ENCODE data around the gene TTN. TPM values are rescaled to one million over a fixed set of nuclear protein-coding genes. Genes with fewer than 3 reads are reported as not detected.
"Not testable (repeated sequence)": the region's sequence is repeated elsewhere in the genome, so short reads cannot be mapped to it uniquely, and the experiment has no call there.

Gene TTN
- total RNA-seq, 1 experiment from 2014 or later: under 0.01 TPM

DNA sequence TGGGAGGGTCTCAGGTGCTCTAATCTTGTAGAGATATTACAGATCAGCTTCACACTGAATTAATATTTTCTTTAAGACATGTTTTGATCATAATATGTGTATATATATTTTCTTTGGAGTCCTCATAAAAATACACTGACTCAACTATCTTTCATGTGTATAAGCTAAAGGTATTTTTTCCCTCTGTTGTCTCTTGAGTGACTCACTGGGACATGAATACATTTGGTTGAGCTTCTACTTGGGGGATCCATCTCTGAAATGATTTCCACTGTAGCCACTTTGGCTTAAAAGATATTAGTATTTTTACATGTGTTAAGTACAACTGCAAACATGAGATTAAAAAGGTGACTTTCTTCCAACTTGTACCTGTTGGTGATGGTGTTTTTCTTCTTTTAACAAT is 140.8 kb downstream of the TTN start:
- Histone ChIP-seq H3K79me2 (ENCODE audit: low read length) (no peaks in the 10 kb centered on the region), H3K36me3 (ENCODE audit: insufficient read depth, low read length) (no peaks in the 10 kb centered on the region), H3K9ac (ENCODE audit: low read length) (no peak overlapping the region), H3K27ac (ENCODE audit: low read length) (no peak overlapping the region), H2AFZ (ENCODE audit: low read length) (no peak overlapping the region), H3K27me3 (ENCODE audit: low read length) (no peaks in the 10 kb centered on the region), H3K4me1 (ENCODE audit: low read length) (no peaks in the 10 kb centered on the region), H3K9me2 (replicated peaks; ENCODE audit: insufficient read depth, low read length) (no peaks in the 10 kb centered on the region), H3K4me3 (ENCODE audit: low read length) (no peak overlapping the region), H3K4me2 (ENCODE audit: low read depth, low read length, poor library complexity, severe bottlenecking) (no peak overlapping the region), H4K20me1 (ENCODE audit: insufficient read depth, low read depth, low read length) (no peaks in the 10 kb centered on the region), H3K9me3 (ENCODE audit: low read length) (no peaks in the 10 kb centered on the region)
- peak; percentile 6 for DNase-seq

DNA sequence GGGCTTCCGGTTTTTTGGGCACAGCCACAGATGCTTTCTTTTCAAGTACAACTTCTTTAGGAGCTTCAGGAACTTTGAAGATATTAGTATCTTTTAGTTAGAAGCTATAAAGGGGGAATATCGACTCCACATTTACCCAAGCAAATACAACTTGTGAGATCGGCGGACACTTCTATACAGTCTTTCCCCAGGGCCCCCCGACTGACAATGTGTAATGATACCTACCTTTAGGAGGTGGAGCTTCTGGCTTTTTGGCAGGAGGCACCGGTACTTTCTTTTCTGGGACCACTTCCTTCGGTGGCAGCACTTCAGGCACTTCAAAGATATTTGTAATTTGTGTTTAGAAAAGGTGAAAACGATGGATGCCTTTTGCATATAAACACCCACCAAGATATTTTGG is 148.7 kb downstream of the TTN start:
- H3K27me3 ChIP-seq (ENCODE audit: low read length); H3K4me3 ChIP-seq (ENCODE audit: low read length); H3K4me1 ChIP-seq (ENCODE audit: low read length); DNase-seq; H3K4me2 ChIP-seq (ENCODE audit: low read depth, low read length, poor library complexity, severe bottlenecking); H3K9ac ChIP-seq (ENCODE audit: low read length); H3K79me2 ChIP-seq (ENCODE audit: low read length); H3K27ac ChIP-seq (ENCODE audit: low read length); H4K20me1 ChIP-seq (ENCODE audit: insufficient read depth, low read depth, low read length); H3K36me3 ChIP-seq (ENCODE audit: insufficient read depth, low read length); H2AFZ ChIP-seq (ENCODE audit: low read length); H3K9me2 ChIP-seq (replicated peaks; ENCODE audit: insufficient read depth, low read length); H3K9me3 ChIP-seq (ENCODE audit: low read length): not testable (repeated sequence)

DNA sequence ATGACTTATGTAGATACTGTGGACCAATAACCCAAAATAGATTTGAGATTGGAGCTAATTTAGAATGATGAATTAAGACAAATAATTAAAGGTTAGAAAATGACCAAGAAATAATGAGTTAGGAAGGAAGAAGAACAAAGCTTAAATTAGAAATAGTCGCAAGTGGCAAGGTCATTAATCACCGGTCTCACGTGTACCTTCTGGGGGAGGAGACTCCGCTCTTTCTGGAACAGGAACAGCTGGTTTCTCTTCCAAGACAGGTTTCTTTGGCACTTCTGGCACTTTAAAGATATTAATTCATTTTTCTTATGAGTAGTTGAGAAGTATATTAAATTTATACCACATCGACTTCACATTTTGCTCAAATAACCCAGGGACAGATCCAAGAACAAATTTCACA is 156.7 kb downstream of the TTN start:
- no peaks in the 10 kb centered on the region for H4K20me1 ChIP-seq (ENCODE audit: insufficient read depth, low read depth, low read length)
- H3K4me1 ChIP-seq (ENCODE audit: low read length): no peaks in the 10 kb centered on the region
- H3K36me3 ChIP-seq (ENCODE audit: insufficient read depth, low read length): no peaks in the 10 kb centered on the region
- no peak overlapping the region for H3K4me2 ChIP-seq (ENCODE audit: low read depth, low read length, poor library complexity, severe bottlenecking)
- no peak overlapping the region for H3K9ac ChIP-seq (ENCODE audit: low read length)
- no peak for DNase-seq
- H3K9me3 ChIP-seq (ENCODE audit: low read length): no peaks in the 10 kb centered on the region
- no peak overlapping the region for H3K27ac ChIP-seq (ENCODE audit: low read length)
- H3K9me2 ChIP-seq (replicated peaks; ENCODE audit: insufficient read depth, low read length): peaks cover 4% of the 10 kb centered on the region; the same call in 1 of the 2 replicates
- H3K79me2 ChIP-seq (ENCODE audit: low read length): no peaks in the 10 kb centered on the region
- no peaks in the 10 kb centered on the region for H3K27me3 ChIP-seq (ENCODE audit: low read length)
- no peak overlapping the region for H3K4me3 ChIP-seq (ENCODE audit: low read length)
- H2AFZ ChIP-seq (ENCODE audit: low read length): no peak overlapping the region

DNA sequence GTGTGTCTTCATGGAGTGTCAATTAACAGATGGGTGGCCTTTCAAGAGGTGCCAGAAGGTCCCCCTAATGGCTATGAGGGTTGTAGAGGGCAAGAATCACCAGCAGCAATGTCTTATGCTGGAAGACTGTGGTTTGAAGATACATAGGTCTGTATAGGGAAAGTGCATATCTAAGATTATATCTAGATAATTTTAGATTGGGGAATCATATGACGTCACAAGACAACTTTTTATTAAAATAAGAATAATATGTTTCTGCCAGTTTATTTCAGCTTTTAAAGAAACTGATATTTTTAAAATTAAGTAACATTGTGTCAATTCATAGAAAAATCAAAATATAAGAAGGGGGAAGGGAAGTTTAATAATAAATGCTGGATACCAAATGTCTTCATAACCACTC is 162.3 kb downstream of the TTN start:
- H3K27me3 ChIP-seq (ENCODE audit: low read length): no peaks in the 10 kb centered on the region
- no peaks in the 10 kb centered on the region for H3K36me3 ChIP-seq (ENCODE audit: insufficient read depth, low read length)
- no peak overlapping the region for H2AFZ ChIP-seq (ENCODE audit: low read length)
- no peaks in the 10 kb centered on the region for H4K20me1 ChIP-seq (ENCODE audit: insufficient read depth, low read depth, low read length)
- H3K4me3 ChIP-seq (ENCODE audit: low read length): no peak overlapping the region
- H3K9me2 ChIP-seq (replicated peaks; ENCODE audit: insufficient read depth, low read length): peaks cover 4% of the 10 kb centered on the region; the same call in 1 of the 2 replicates
- no peak overlapping the region for H3K4me2 ChIP-seq (ENCODE audit: low read depth, low read length, poor library complexity, severe bottlenecking)
- no peaks in the 10 kb centered on the region for H3K79me2 ChIP-seq (ENCODE audit: low read length)
- no peaks in the 10 kb centered on the region for H3K4me1 ChIP-seq (ENCODE audit: low read length)
- H3K9me3 ChIP-seq (ENCODE audit: low read length): no peaks in the 10 kb centered on the region
- no peak for DNase-seq
- H3K9ac ChIP-seq (ENCODE audit: low read length): no peak overlapping the region
- no peak overlapping the region for H3K27ac ChIP-seq (ENCODE audit: low read length)

DNA sequence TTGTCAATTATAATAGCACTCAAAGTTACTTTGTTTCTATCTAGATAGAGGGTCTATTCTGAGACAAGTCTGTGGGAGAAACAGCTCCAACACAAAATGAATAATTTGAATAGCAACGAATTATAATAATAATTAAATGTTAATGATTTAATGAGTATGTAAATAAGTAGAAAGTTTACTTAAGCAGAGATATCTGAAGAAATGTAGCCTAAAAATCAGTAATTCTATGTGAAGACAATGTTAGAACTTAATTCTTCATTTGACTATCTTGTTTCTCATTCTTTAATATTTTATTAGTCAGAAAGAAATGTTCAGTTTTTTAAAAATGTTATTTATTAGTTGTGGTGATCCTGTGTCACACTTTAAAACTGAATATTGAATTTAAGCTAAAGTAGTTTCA is 165.7 kb downstream of the TTN start:
- H3K4me3 ChIP-seq (ENCODE audit: low read length): no peak overlapping the region
- H3K27ac ChIP-seq (ENCODE audit: low read length): no peak overlapping the region
- no peaks in the 10 kb centered on the region for H3K9me2 ChIP-seq (replicated peaks; ENCODE audit: insufficient read depth, low read length)
- H3K4me1 ChIP-seq (ENCODE audit: low read length): no peaks in the 10 kb centered on the region
- no peaks in the 10 kb centered on the region for H4K20me1 ChIP-seq (ENCODE audit: insufficient read depth, low read depth, low read length)
- no peaks in the 10 kb centered on the region for H3K79me2 ChIP-seq (ENCODE audit: low read length)
- H3K9ac ChIP-seq (ENCODE audit: low read length): no peak overlapping the region
- H3K4me2 ChIP-seq (ENCODE audit: low read depth, low read length, poor library complexity, severe bottlenecking): no peak overlapping the region
- H2AFZ ChIP-seq (ENCODE audit: low read length): no peak overlapping the region
- no peak for DNase-seq
- no peaks in the 10 kb centered on the region for H3K36me3 ChIP-seq (ENCODE audit: insufficient read depth, low read length)
- no peaks in the 10 kb centered on the region for H3K27me3 ChIP-seq (ENCODE audit: low read length)
- H3K9me3 ChIP-seq (ENCODE audit: low read length): no peaks in the 10 kb centered on the region

DNA sequence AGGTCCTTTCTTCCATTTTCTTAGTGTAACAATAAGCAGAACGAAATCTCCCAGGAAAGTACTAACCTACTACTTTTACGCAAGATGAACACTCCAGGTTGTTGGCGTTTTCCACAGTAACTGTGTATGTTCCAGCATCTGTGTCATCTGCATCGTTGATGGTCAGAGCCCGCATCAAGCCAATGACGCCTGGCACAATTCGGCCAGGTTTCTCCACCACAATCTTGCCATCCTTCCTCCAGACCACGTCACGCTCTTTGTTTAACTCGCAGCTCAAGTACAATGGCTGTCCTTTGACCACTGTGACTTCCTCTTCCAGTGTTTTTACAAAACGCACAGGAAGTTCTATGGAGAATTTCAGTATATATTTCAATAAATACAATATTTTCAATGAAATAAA is 171.3 kb downstream of the TTN start:
- H3K4me1 ChIP-seq (ENCODE audit: low read length): no peaks in the 10 kb centered on the region
- H3K9me2 ChIP-seq (replicated peaks; ENCODE audit: insufficient read depth, low read length): no peaks in the 10 kb centered on the region
- no peaks in the 10 kb centered on the region for H3K27me3 ChIP-seq (ENCODE audit: low read length)
- H3K4me2 ChIP-seq (ENCODE audit: low read depth, low read length, poor library complexity, severe bottlenecking): no peak overlapping the region
- H3K36me3 ChIP-seq (ENCODE audit: insufficient read depth, low read length): no peaks in the 10 kb centered on the region
- H3K9me3 ChIP-seq (ENCODE audit: low read length): no peaks in the 10 kb centered on the region
- no peak overlapping the region for H2AFZ ChIP-seq (ENCODE audit: low read length)
- H4K20me1 ChIP-seq (ENCODE audit: insufficient read depth, low read depth, low read length): no peaks in the 10 kb centered on the region
- no peak overlapping the region for H3K27ac ChIP-seq (ENCODE audit: low read length)
- H3K79me2 ChIP-seq (ENCODE audit: low read length): no peaks in the 10 kb centered on the region
- no peak for DNase-seq
- no peak overlapping the region for H3K9ac ChIP-seq (ENCODE audit: low read length)
- no peak overlapping the region for H3K4me3 ChIP-seq (ENCODE audit: low read length)

DNA sequence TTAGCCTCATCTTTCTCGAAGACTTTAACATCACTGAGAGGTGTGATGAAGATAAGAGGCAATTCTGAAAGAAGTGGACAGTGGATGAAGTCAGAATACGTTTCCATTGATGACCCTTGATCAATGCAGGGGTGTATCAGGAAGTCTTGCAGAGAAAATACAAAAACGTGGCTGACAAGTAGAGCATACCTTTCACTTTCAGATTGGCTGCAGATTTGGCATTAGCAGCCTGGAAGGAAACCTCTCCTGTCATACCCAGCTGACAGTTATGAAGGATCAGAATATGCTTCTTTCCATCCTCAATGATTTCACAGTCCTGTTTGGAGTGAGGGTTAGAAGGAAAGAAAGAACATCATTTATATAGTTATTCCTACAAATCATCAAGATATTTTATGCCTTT is 174.5 kb downstream of the TTN start:
- Histone ChIP-seq H3K36me3 (ENCODE audit: insufficient read depth, low read length) (no peaks in the 10 kb centered on the region), H2AFZ (ENCODE audit: low read length) (no peak overlapping the region), H3K4me2 (ENCODE audit: low read depth, low read length, poor library complexity, severe bottlenecking) (no peak overlapping the region)

DNA sequence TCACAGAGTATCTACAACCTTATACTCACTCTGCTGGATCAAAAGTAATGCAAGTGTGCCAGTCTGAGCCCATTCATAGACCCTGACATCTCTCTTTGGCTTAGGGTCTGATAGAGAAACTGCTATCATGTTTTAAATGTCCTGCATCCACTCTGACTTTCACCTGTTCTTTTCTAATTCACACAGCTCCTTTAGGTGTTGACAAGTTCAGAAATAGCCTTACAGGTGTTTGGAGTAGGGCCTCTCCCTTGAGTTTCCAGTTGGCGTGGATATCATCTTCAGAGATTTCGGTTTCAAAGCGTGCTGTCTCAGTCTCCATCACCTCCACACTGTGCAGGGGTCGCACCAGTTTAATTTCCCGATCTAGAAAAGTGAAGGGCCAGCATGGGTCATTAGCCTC is 176.6 kb downstream of the TTN start:
- H3K9me3 ChIP-seq (ENCODE audit: low read length): no peaks in the 10 kb centered on the region
- no peaks in the 10 kb centered on the region for H3K4me1 ChIP-seq (ENCODE audit: low read length)
- no peaks in the 10 kb centered on the region for H4K20me1 ChIP-seq (ENCODE audit: insufficient read depth, low read depth, low read length)
- DNase-seq: no peak
- no peak overlapping the region for H2AFZ ChIP-seq (ENCODE audit: low read length)
- H3K36me3 ChIP-seq (ENCODE audit: insufficient read depth, low read length): no peaks in the 10 kb centered on the region
- H3K9me2 ChIP-seq (replicated peaks; ENCODE audit: insufficient read depth, low read length): no peaks in the 10 kb centered on the region
- H3K27me3 ChIP-seq (ENCODE audit: low read length): no peaks in the 10 kb centered on the region
- no peak overlapping the region for H3K9ac ChIP-seq (ENCODE audit: low read length)
- H3K4me3 ChIP-seq (ENCODE audit: low read length): no peak overlapping the region
- H3K4me2 ChIP-seq (ENCODE audit: low read depth, low read length, poor library complexity, severe bottlenecking): no peak overlapping the region
- no peaks in the 10 kb centered on the region for H3K79me2 ChIP-seq (ENCODE audit: low read length)
- no peak overlapping the region for H3K27ac ChIP-seq (ENCODE audit: low read length)

More for the DNA sequence above, 174.5 kb downstream of the TTN start:
- Histone ChIP-seq H3K9me2 (replicated peaks; ENCODE audit: insufficient read depth, low read length) (no peaks in the 10 kb centered on the region), H4K20me1 (ENCODE audit: insufficient read depth, low read depth, low read length) (no peaks in the 10 kb centered on the region), H3K27ac (ENCODE audit: low read length) (no peak overlapping the region), H3K4me1 (ENCODE audit: low read length) (no peaks in the 10 kb centered on the region), H3K27me3 (ENCODE audit: low read length) (no peaks in the 10 kb centered on the region), H3K79me2 (ENCODE audit: low read length) (no peaks in the 10 kb centered on the region), H3K9ac (ENCODE audit: low read length) (no peak overlapping the region), H3K9me3 (ENCODE audit: low read length) (no peaks in the 10 kb centered on the region), H3K4me3 (ENCODE audit: low read length) (no peak overlapping the region)
- no peak for DNase-seq

DNA sequence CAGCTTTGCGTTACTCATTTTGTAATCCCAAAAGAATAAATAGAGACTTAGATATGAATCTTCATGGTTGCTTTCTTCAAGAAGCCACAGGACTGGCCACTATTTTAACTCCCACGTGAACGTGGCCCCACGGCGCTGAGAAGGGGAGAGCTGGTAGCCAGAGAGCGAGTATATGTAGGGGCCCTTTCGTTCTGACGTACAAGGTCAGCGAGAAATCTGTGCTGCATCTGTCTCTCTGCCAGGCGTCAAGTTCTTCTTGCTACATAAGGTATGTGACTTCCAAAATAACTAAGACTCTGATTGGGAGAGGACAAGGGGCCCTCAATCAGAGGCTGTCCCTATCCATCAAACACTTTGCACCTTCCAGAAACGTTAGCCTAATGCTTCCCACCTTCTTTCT is 177.8 kb downstream of the TTN start:
- Histone ChIP-seq H3K9me2 (replicated peaks; ENCODE audit: insufficient read depth, low read length) (no peaks in the 10 kb centered on the region), H2AFZ (ENCODE audit: low read length) (no peak overlapping the region), H3K9me3 (ENCODE audit: low read length) (no peaks in the 10 kb centered on the region), H3K27me3 (ENCODE audit: low read length) (no peaks in the 10 kb centered on the region), H4K20me1 (ENCODE audit: insufficient read depth, low read depth, low read length) (no peaks in the 10 kb centered on the region), H3K4me2 (ENCODE audit: low read depth, low read length, poor library complexity, severe bottlenecking) (no peak overlapping the region), H3K4me1 (ENCODE audit: low read length) (no peaks in the 10 kb centered on the region), H3K4me3 (ENCODE audit: low read length) (no peak overlapping the region), H3K79me2 (ENCODE audit: low read length) (no peaks in the 10 kb centered on the region), H3K27ac (ENCODE audit: low read length) (no peak overlapping the region), H3K9ac (ENCODE audit: low read length) (no peak overlapping the region), H3K36me3 (ENCODE audit: insufficient read depth, low read length) (no peaks in the 10 kb centered on the region)
- no peak for DNase-seq
